MM.1S (cell line): ENCODE measurements around the gene SLC25A41.

Experiments used
- EZH2 ChIP-seq: fragments of 300-600 bp; sonication (generic); optimal IDR thresholded peaks from 2 replicates; pipeline ENCODE3; 2017; ENCODE audit warnings: low read depth, mild to moderate bottlenecking, antibody characterized with exemption, low read length, mixed read lengths
- EZH2phosphoT487 ChIP-seq: fragments of 300-600 bp; sonication (generic); IDR thresholded peaks from 2 replicates; pipeline ENCODE4 v1.6.1; 2018; ENCODE audit warnings: antibody characterized with exemption, low read length
- TF ChIP-seq, protein P1 (sequence below): fragments of 300-600 bp; sonication (generic); IDR thresholded peaks from 2 replicates; pipeline ENCODE4 v1.5.1; 2016; ENCODE audit warnings: antibody characterized with exemption, low read length, mixed read lengths

DNA sequence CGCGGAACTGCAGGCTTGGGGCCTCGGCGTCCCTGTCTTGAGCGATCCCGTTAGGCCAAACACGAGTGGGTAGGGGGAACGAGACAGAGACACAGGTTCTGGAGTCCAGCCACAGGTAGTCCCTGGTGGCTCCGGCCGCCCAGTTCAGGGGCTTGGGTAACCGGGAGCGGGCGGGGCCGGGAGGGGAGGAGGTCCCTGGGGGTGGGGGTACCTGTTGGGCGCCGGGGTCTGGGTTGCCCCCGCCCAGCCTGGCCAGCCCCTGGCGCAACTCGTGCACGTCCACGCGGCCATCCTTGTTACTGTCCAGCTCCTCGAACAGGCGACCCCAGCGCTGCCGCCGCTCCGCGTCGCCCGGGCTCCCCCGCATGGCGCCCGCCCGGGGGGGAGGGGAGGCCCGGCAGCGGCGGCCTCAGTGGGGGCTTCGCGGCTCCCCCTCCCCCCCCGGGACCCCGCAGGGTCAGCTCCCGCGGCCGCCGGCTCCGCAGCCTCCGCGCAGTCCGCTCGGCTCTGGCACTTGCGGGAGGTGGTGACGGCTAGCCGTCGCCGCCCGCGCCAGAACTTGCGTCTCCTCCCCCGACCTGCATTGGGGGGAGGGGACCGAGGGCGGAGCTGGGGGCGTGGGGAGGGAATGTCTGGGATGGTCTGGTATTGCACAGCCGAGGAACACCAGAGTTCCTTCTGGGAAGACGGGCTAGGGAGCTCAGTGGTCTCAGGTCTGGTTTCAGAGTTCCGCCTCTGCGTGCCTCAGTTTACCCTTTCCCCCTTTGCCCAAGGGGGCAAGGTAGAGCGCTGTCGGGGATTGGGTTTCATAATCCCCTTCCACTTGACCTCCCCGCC lies 25.9 kb upstream of the SLC25A41 start, which contains the start of gene SLC25A23:
- no peak for TF ChIP-seq EZH2phosphoT487
- TF ChIP-seq, protein P1, sequence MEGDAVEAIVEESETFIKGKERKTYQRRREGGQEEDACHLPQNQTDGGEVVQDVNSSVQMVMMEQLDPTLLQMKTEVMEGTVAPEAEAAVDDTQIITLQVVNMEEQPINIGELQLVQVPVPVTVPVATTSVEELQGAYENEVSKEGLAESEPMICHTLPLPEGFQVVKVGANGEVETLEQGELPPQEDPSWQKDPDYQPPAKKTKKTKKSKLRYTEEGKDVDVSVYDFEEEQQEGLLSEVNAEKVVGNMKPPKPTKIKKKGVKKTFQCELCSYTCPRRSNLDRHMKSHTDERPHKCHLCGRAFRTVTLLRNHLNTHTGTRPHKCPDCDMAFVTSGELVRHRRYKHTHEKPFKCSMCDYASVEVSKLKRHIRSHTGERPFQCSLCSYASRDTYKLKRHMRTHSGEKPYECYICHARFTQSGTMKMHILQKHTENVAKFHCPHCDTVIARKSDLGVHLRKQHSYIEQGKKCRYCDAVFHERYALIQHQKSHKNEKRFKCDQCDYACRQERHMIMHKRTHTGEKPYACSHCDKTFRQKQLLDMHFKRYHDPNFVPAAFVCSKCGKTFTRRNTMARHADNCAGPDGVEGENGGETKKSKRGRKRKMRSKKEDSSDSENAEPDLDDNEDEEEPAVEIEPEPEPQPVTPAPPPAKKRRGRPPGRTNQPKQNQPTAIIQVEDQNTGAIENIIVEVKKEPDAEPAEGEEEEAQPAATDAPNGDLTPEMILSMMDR = no peak
- no peak for TF ChIP-seq EZH2
